ENCODE measurements around the gene VTI1A. TPM values are rescaled to one million over a fixed set of nuclear protein-coding genes. Genes with fewer than 3 reads are reported as not detected.
A peak's percentile ranks its signal among the peaks of the same experiment; 100 is the strongest.

The VTI1A gene
- total RNA-seq, 1 experiment from 2014 or later, result 32.4 TPM

- DNase-seq (ENCODE audit: low read depth), result no peak
Observed at GRCh38 chr10:112678987-112679386, 232.0 kb downstream of the VTI1A start.

GRCh38 chr10:112679392-112679791 is 232.4 kb downstream of the VTI1A start:
- DNase-seq (ENCODE audit: low read depth), result no peak

- DNase-seq (ENCODE audit: low read depth), result no peak
Observed at GRCh38 chr10:112680586-112680985, 233.6 kb downstream of the VTI1A start.

- peak; percentile 12 for DNase-seq (ENCODE audit: low read depth)
Observed at GRCh38 chr10:112687647-112688046, 240.6 kb downstream of the VTI1A start.

GRCh38 chr10:112689327-112690072 is 242.5 kb downstream of the VTI1A start:
- DNase-seq (ENCODE audit: low read depth), result peak; percentile 2

- DNase-seq (ENCODE audit: low read depth), result no peak
Observed at GRCh38 chr10:112695539-112695938, 248.5 kb downstream of the VTI1A start.

- DNase-seq (ENCODE audit: low read depth), result no peak
Observed at GRCh38 chr10:112696592-112696991, 249.6 kb downstream of the VTI1A start.

GRCh38 chr10:112698133-112698817 is 251.3 kb downstream of the VTI1A start:
- DNase-seq (ENCODE audit: low read depth), result no peak

- DNase-seq (ENCODE audit: low read depth), result no peak
Observed at GRCh38 chr10:112698818-112699164, 251.8 kb downstream of the VTI1A start.

GRCh38 chr10:112700215-112700671 is 253.2 kb downstream of the VTI1A start:
- DNase-seq (ENCODE audit: low read depth), result no peak

GRCh38 chr10:112701211-112701877 is 254.3 kb downstream of the VTI1A start:
- DNase-seq (ENCODE audit: low read depth), result no peak

- DNase-seq (ENCODE audit: low read depth), result no peak
Observed at GRCh38 chr10:112701878-112702255, 254.9 kb downstream of the VTI1A start.

- DNase-seq (ENCODE audit: low read depth), result no peak
Observed at GRCh38 chr10:112706577-112706976, 259.6 kb downstream of the VTI1A start.

GRCh38 chr10:112708461-112708860 is 261.4 kb downstream of the VTI1A start:
- no peak for DNase-seq (ENCODE audit: low read depth)

GRCh38 chr10:112710528-112710927 is 263.5 kb downstream of the VTI1A start:
- DNase-seq (ENCODE audit: low read depth), result no peak

- peak; percentile 75 for DNase-seq (ENCODE audit: low read depth)
Observed at GRCh38 chr10:112711366-112711765, 264.4 kb downstream of the VTI1A start.

GRCh38 chr10:112712536-112712935 is 265.5 kb downstream of the VTI1A start:
- DNase-seq (ENCODE audit: low read depth), result no peak

- no peak for DNase-seq (ENCODE audit: low read depth)
Observed at GRCh38 chr10:112713411-112713810, 266.4 kb downstream of the VTI1A start.

- no peak for DNase-seq (ENCODE audit: low read depth)
Observed at GRCh38 chr10:112715581-112715980, 268.6 kb downstream of the VTI1A start.

GRCh38 chr10:112716076-112716475 is 269.1 kb downstream of the VTI1A start:
- DNase-seq (ENCODE audit: low read depth), result no peak

GRCh38 chr10:112716924-112717413 is 270.0 kb downstream of the VTI1A start:
- peak; percentile 83 for DNase-seq (ENCODE audit: low read depth)

GRCh38 chr10:112720178-112720577 is 273.2 kb downstream of the VTI1A start:
- no peak for DNase-seq (ENCODE audit: low read depth)

Data from M059J (cell line).